GM12874 (cell line): ENCODE measurements around the gene NDUFC2.

Source experiments
- CTCF ChIP-seq: IDR thresholded peaks from 2 replicates; pipeline ENCODE4 v1.5.1; 2011; ENCODE audit warnings: low read depth, mild to moderate bottlenecking, control low read depth, low read length, moderate library complexity; ENCODE audit not compliant: insufficient read depth

Gene NDUFC2

GRCh38 chr11:78045851-78046485 is 33.7 kb downstream of the NDUFC2 start:
- TF ChIP-seq CTCF: peak; percentile 99

- no peak for TF ChIP-seq CTCF
Observed at GRCh38 chr11:78044706-78045105, 35.0 kb downstream of the NDUFC2 start.

GRCh38 chr11:78041843-78042440 is 37.7 kb downstream of the NDUFC2 start:
- TF ChIP-seq CTCF: no peak

GRCh38 chr11:78040691-78041379 is 38.8 kb downstream of the NDUFC2 start:
- no peak for TF ChIP-seq CTCF

- TF ChIP-seq CTCF: no peak
Observed at GRCh38 chr11:78039919-78040671, 39.6 kb downstream of the NDUFC2 start.

GRCh38 chr11:78039391-78039918 is 40.2 kb downstream of the NDUFC2 start:
- TF ChIP-seq CTCF: no peak

- no peak for TF ChIP-seq CTCF
Observed at GRCh38 chr11:78038697-78039313, 40.9 kb downstream of the NDUFC2 start.
